CD14-positive monocyte (primary cell): ENCODE results near the gene USP24. TPM values are rescaled to one million over a fixed set of nuclear protein-coding genes. Genes with fewer than 3 reads are reported as not detected.

Source experiments
- DNase-seq, 3 donors: peaks; one replicate each; pipeline ENCODE4 v3.0.0-alpha.2; 2011 to 2022
- H2AFZ ChIP-seq: 2 replicates; pipeline ENCODE4 v1.6.0; 2012; ENCODE audit warnings: mild to moderate bottlenecking, low read depth, low read length, inconsistent platforms; ENCODE audit not compliant: insufficient read depth, poor library complexity, severe bottlenecking
- H3K27ac ChIP-seq, 2 donors: 1 replicate in 1 of 2; 2 replicates in 1 of 2; pipeline ENCODE4 v1.5.1; 2012 to 2013; ENCODE audit warnings: low read length in 2 of 2, control low read depth in 1 of 2, inconsistent platforms in 1 of 2, low read depth in 1 of 2, mild to moderate bottlenecking in 1 of 2
- H3K27me3 ChIP-seq, 2 donors: one replicate each; pipeline versions ENCODE4 v1.6.0 to v1.6.1; 2011 to 2013; ENCODE audit warnings: low read length in 2 of 2; ENCODE audit not compliant: control insufficient read depth in 2 of 2, insufficient read depth in 2 of 2
- H3K36me3 ChIP-seq, 2 donors: replicated peaks in 1 of 2; 1 replicate in 1 of 2; 2 replicates in 1 of 2; pipeline versions ENCODE4 v1.5.1 to v1.6.1; 2012 to 2013; ENCODE audit warnings: low read length in 2 of 2, control low read depth in 1 of 2, inconsistent platforms in 1 of 2, mild to moderate bottlenecking in 1 of 2; ENCODE audit not compliant: insufficient read depth in 2 of 2, control insufficient read depth in 1 of 2
- H3K4me1 ChIP-seq, 2 donors: 1 replicate in 1 of 2; 2 replicates in 1 of 2; pipeline versions ENCODE4 v1.5.1 to v1.6.1; 2012 to 2013; ENCODE audit warnings: low read length in 2 of 2, control low read depth in 1 of 2, inconsistent platforms in 1 of 2, mild to moderate bottlenecking in 1 of 2, moderate library complexity in 1 of 2; ENCODE audit not compliant: insufficient read depth in 2 of 2, control insufficient read depth in 1 of 2
- H3K4me2 ChIP-seq: replicated peaks from 2 replicates; pipeline ENCODE3; 2012; ENCODE audit warnings: low read length, moderate library complexity, mild to moderate bottlenecking; ENCODE audit not compliant: poor library complexity, severe bottlenecking; ENCODE audit errors: extremely low read depth
- H3K4me3 ChIP-seq, 3 experiments: fragments of 200-600 bp in 1 of 3; sonication (generic) in 1 of 3; replicated peaks in 1 of 3; 1 replicate in 2 of 3; 2 replicates in 1 of 3; pipeline ENCODE4 v1.5.1; 2011 to 2013; ENCODE audit warnings: low read length in 3 of 3, mild to moderate bottlenecking in 3 of 3, control low read depth in 2 of 3, low read depth in 2 of 3, inconsistent platforms in 1 of 3, moderate library complexity in 1 of 3
- H3K79me2 ChIP-seq: 2 replicates; pipeline ENCODE4 v1.6.0; 2012; ENCODE audit warnings: mild to moderate bottlenecking, control low read depth, inconsistent platforms, low read length, moderate library complexity; ENCODE audit not compliant: insufficient read depth
- H3K9ac ChIP-seq: 2 replicates; pipeline ENCODE4 v1.6.0; 2017; ENCODE audit warnings: low read length, mild to moderate bottlenecking; ENCODE audit not compliant: insufficient read depth, poor library complexity, severe bottlenecking
- H3K9me3 ChIP-seq, 2 donors: replicated peaks in 1 of 2; 1 replicate in 1 of 2; 2 replicates in 1 of 2; pipeline versions ENCODE4 v1.5.1 to v1.6.1; 2012 to 2013; ENCODE audit warnings: low read length in 2 of 2, control low read depth in 1 of 2; ENCODE audit not compliant: control insufficient read depth in 1 of 2, insufficient read depth in 1 of 2
- H4K20me1 ChIP-seq: 2 replicates; pipeline ENCODE4 v1.6.0; 2012; ENCODE audit warnings: mild to moderate bottlenecking, low read length, control low read depth, moderate library complexity; ENCODE audit not compliant: insufficient read depth
- H3K27ac Mint-ChIP-seq, 7 donors: one replicate each; pipeline ENCODE4 v1.8.0; 2020; ENCODE audit warnings: mild to moderate bottlenecking in 7 of 7, mixed read lengths in 7 of 7, moderate library complexity in 6 of 7, inconsistent platforms in 2 of 7
- H3K27me3 Mint-ChIP-seq, 3 donors: one replicate each; pipeline ENCODE4 v1.8.0; 2021 to 2022; ENCODE audit warnings: low read depth in 3 of 3, mild to moderate bottlenecking in 3 of 3, mixed read lengths in 3 of 3, moderate library complexity in 3 of 3, inconsistent platforms in 1 of 3
- H3K36me3 Mint-ChIP-seq, 2 donors: one replicate each; pipeline ENCODE4 v1.8.0; 2020; ENCODE audit warnings: mixed read lengths in 2 of 2, inconsistent platforms in 1 of 2, mild to moderate bottlenecking in 1 of 2
- H3K4me1 Mint-ChIP-seq: one replicate; pipeline ENCODE4 v1.8.0; 2020; ENCODE audit warnings: mild to moderate bottlenecking, mixed read lengths
- H3K4me3 Mint-ChIP-seq, 2 donors: one replicate each; pipeline ENCODE4 v1.8.0; 2020; ENCODE audit warnings: mild to moderate bottlenecking in 2 of 2, mixed read lengths in 2 of 2, moderate library complexity in 1 of 2
- H3K9me3 Mint-ChIP-seq, 7 donors: one replicate each; pipeline ENCODE4 v1.8.0; 2020 to 2022; ENCODE audit warnings: mixed read lengths in 7 of 7, mild to moderate bottlenecking in 6 of 7, moderate library complexity in 6 of 7, inconsistent platforms in 2 of 7
- CTCF ChIP-seq: fragments of 200-600 bp; IDR thresholded peaks from one replicate; pipeline ENCODE4 v1.8.0; 2022; ENCODE audit warnings: antibody characterized with exemption, mild to moderate bottlenecking
- WGBS: methylation state at CpG from one replicate; pipeline ENCODE4 v1.1.5; 2013; ENCODE audit warnings: missing lambda C conversion rate; ENCODE audit not compliant: insufficient coverage; 5-methylcytosine and 5-hydroxymethylcytosine counted together
- intact Hi-C, 2 donors: fragments of 100-400 bp; cut with micrococcal nuclease; formaldehyde crosslinking; loops; one replicate each; pipeline versions ENCODE4 v1.15.0 to v1.15.1; 2023
- polyA plus RNA-seq, 3 donors: library from polyadenylated mRNA; depleted of rRNA in 1 of 3; unstranded in 2 of 3; stranded (reverse) in 1 of 3; fragments of 300-500 nt in 2 of 3; fragments of >200 nt in 1 of 3; fragmentation: Illumina TruSeq in 2 of 3; gene quantifications; 1 replicate in 2 of 3; 2 replicates in 1 of 3; pipeline ENCODE4 v1.2.3, GENCODE V29; 2012 to 2021

The USP24 gene
- polyA plus RNA-seq, 3 donors, result 1.1 to 14.2 (median 2.1) TPM

DNA sequence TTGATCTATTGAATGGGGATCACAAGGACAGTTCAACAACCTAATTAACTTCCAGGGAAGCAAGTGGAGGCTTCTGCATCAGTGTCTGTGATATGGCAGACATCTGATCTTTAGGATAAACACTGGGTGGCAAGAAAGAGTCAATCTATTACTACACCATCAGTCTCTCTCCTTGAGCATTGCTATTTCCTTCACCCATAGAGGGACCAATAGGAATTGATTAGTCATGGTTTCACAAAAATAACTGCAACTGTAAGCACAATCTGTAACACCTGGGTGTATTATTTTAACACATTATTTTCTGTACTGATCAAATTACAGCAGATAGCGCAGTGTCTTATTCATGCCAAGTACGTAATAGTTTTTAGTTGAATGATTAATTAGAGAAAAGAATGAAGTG, 50.3 kb downstream of the USP24 start:
- peaks cover 4% of the 10 kb centered on the region for H4K20me1 ChIP-seq
- H3K4me2 ChIP-seq, result no peak overlapping the region
- H3K27ac Mint-ChIP-seq, result no peak overlapping the region
- intact Hi-C loops, result no loop called here
- no peaks in the 10 kb centered on the region for H3K9me3 ChIP-seq
- peaks cover 67 to 95% of the 10 kb centered on the region in 2 donors for H3K36me3 ChIP-seq
- no peak overlapping the region for H3K4me3 Mint-ChIP-seq
- H3K9me3 Mint-ChIP-seq, result no peaks in the 10 kb centered on the region
- no peaks in the 10 kb centered on the region for H3K27me3 ChIP-seq
- WGBS, result no CpG with 5 or more reads among the region's 2 CpGs
- DNase-seq, result no peak
- H2AFZ ChIP-seq, result no peak overlapping the region
- peaks cover 3% of the 10 kb centered on the region for H3K79me2 ChIP-seq
- peaks cover 62 to 81% of the 10 kb centered on the region in 2 donors for H3K36me3 Mint-ChIP-seq
- no peak overlapping the region for H3K4me3 ChIP-seq
- no peak overlapping the region for H3K27ac ChIP-seq
- no peaks in the 10 kb centered on the region for H3K4me1 Mint-ChIP-seq
- no peak overlapping the region for H3K9ac ChIP-seq
- H3K4me1 ChIP-seq, result no peaks in the 10 kb centered on the region
- TF ChIP-seq CTCF, result no peak
- no peaks in the 10 kb centered on the region for H3K27me3 Mint-ChIP-seq

DNA sequence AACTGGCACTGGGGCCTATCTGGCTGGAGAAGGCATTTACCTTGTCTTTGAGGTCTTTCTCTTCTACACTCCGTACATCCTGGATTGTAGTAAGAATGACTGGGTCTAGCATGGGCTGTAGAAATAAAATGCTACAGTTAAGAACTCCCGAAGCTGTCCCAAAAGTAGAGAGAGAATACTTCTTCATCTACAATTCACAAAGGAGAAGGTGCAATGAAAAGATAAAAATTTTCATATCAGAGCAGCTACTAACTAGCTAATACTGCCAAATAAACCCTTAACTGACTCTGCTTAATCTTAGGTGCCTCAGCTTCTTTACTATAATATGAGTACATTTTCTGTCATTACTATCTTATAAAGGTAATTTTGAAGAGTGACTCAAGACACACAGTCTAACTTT, 55.6 kb downstream of the USP24 start:
- no CpG with 5 or more reads among the region's 2 CpGs for WGBS
- Histone ChIP-seq H3K36me3 (peaks cover 67 to 96% of the 10 kb centered on the region in 2 donors), H3K4me1 (no peaks in the 10 kb centered on the region), H3K9me3 (no peaks in the 10 kb centered on the region), H3K4me3 (no peak overlapping the region), H3K79me2 (peaks cover 1% of the 10 kb centered on the region), H3K4me2 (no peak overlapping the region), H3K27ac (no peak overlapping the region), H2AFZ (no peak overlapping the region), H3K9ac (no peak overlapping the region), H3K27me3 (no peaks in the 10 kb centered on the region), H4K20me1 (peaks cover 9% of the 10 kb centered on the region)
- Mint-ChIP-seq H3K4me3 (no peak overlapping the region), H3K27me3 (no peaks in the 10 kb centered on the region), H3K27ac (no peak overlapping the region), H3K9me3 (no peaks in the 10 kb centered on the region), H3K36me3 (peaks cover 57 to 67% of the 10 kb centered on the region in 2 donors), H3K4me1 (peaks cover 5% of the 10 kb centered on the region)
- TF ChIP-seq CTCF, result no peak
- DNase-seq, result no peak
- intact Hi-C loops, result no loop called here
